SK-MEL-5 (cell line): ENCODE results near the gene SNX9. TPM values are rescaled to one million over a fixed set of nuclear protein-coding genes. Genes with fewer than 3 reads are reported as not detected.
"Not testable (repeated sequence)": the region's sequence is repeated elsewhere in the genome, so short reads cannot be mapped to it uniquely, and the experiment has no call there.

Experiments used
- DNase-seq: peaks from one replicate; pipeline ENCODE4 v3.0.0-alpha.2; 2016; ENCODE audit warnings: low read depth, low spot score
- in situ Hi-C: cut with HindIII; loops from 2 replicates; pipeline ENCODE4 v1.10.0; 2016; ENCODE audit warnings: low sequenced_read_pairs, high pct_unique_total_duplicates, low pct_unique_long_range_greater_than_20kb
- polyA plus RNA-seq, 2 experiments: library from polyadenylated mRNA; depleted of rRNA; stranded (reverse); fragments of >200 nt; gene quantifications; 2 replicates each; pipeline ENCODE4 v1.2.3, GENCODE V29; 2015
- total RNA-seq: library from RNA; depleted of rRNA; stranded (reverse); fragments of >200 nt; shearing (Covaris generic); gene quantifications from 2 replicates; pipeline ENCODE4 v1.2.3, GENCODE V29; 2014; rRNA removed

The SNX9 gene
- total RNA-seq = 138 and 144 TPM in 2 replicates
- 110 and 140 TPM in 2 replicates for polyA plus RNA-seq (2015; cell fraction: cytosol; rRNA removed)
- polyA plus RNA-seq (2015; cell fraction: nucleus; rRNA removed) = 63.9 and 71.4 TPM in 2 replicates

DNA sequence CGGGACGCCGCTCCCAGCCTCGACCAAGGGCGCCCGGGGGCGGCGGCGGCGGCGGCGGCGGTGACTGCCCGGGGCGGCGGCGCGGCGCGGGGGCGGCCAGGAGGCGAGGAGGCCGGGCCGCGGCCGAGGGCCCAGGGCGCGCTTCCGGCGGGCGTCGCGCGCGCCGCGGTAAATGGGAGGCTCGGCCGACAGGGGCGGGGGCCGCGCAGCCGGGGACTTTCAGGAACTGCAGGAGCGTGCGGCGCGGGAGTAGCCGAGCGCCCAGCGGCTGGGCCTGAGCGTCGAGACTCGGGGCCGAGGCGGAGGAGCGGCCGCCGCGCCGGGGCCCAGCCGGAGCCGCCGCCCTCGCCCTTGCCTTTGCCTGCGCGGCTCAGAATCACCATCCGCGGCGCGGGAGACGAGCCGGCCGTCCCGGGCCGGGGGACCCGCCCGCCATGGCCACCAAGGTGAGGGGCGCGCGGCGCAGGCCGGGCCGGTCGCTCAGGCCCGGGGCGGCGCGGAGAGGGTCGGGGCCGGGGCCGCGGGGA is at the start of gene SNX9:
Gene SNX9, plus strand, starts transcription at position 246 of the 527 bp plus-strand sequence. Its CDS starts 189 bp downstream, at position 435.
- in situ Hi-C loops = no loop called here
- DNase-seq = peak; percentile 66

DNA sequence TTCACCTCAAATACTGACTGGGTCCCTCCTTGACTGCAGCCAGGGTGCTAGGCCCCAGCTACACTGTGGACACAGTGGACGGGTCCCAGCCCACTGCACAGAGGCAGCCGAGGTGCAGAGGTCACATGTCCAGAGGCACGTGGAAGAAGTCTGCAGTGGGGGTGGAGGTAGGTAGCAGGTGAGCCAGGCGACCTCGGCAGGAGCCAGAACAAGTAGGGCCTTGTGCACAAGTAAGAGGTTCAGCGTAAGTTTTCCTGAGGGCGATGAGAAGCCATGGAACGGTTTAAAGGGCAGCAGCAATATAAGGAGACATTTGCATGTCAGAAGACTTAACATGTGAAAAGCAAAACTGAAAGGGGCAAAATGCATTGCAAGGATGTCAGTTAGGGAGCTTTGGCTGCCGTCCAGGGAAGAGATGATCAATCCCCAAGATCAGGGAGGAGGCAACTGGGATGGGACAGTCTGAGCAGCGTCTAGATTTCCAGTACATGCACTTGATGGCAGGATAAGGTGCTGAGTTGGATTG is 49.7 kb upstream of the SNX9 start:
- DNase-seq = no peak
- in situ Hi-C loops = no loop called here

- DNase-seq = no peak
- in situ Hi-C loops = no loop called here
These were observed 48.6 kb upstream of the SNX9 start for GRCh38 chr6:157774153-157775135.

DNA sequence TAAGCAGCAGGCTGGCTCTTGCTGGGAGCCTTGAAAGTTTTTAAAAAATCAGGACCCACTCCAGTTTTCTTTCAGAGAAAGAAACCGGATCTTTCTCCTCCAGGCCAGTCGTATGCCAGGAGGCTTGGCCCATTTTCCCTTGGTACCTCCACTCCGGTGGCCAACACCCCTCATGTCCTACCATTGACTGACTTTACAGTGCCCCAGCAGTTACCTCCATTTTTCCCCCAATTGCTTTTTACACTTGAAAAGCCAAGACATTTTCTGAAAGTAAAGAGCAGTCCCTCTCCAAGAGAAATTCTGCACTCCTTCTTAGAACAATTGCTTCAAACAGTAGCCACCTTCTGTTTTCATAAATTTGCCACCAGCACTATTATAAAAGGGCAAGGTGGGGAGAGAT is 47.7 kb upstream of the SNX9 start:
- in situ Hi-C loops = no loop called here

DNA sequence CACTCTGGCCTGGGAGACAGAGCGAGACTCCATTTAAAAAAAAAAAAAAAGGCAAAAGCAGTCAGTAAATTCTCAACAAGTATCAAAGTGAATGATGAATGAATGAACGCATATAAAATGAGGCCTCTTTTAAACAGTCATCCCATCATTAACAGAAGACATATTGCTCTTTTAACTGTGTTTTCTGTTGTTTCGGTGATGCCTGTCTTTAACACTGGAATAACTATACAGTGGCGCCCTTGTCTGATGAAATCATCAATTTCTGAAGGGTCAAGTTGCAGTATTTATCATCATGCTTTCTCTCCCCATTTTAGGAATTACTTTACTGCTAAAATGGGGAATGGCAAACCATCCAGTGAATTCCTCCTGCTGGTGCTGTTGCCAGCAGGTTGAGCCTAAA is 45.7 kb upstream of the SNX9 start:
- DNase-seq = no peak
- in situ Hi-C loops = no loop called here

More for the DNA sequence above, 47.7 kb upstream of the SNX9 start:
- DNase-seq = no peak

DNA sequence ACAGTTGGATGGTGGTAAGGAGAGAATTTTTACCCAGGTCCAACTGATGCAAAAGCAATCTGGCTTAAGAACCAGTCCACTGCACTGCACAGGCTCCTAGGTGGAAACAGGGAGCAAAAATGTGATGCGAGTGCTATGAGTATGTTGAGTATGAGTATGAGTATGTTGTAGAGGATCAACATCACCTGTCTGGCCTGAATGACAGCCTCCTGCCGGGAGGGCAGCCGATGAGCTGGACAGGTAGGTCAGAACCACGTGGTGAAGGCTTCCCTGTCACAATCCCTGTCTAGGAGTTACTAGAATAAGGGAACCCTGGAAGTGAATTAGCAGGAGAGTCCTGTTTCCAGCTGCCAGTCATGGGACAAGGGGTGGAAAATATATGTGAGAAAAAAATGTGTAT is 44.3 kb upstream of the SNX9 start:
- DNase-seq = no peak

GRCh38 chr6:157779705-157780604 is 43.1 kb upstream of the SNX9 start:
- in situ Hi-C loops = no loop called here
- peak; percentile 20 for DNase-seq

More for the DNA sequence above, 44.3 kb upstream of the SNX9 start:
- in situ Hi-C loops = no loop called here

DNA sequence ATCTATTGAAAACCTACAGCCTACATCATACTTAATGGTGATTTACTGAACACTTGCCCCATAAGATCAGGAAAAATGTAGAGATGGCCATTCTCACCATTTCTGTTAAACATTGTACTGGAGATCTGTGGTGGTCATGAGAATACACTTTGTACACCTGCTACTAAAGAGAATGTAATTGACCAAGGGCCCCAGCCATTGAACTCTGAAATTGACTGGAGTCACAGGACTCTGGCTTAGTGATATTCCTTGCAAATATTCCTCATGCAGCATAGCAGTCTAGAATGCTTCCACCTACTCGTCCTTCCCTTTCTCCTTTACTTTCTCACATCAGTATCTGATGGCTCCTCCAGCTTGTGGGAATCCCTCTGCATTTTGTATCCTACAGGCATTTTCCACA is 37.4 kb upstream of the SNX9 start:
- in situ Hi-C loops = no loop called here
- DNase-seq = no peak

- in situ Hi-C loops = no loop called here
These were observed 36.8 kb upstream of the SNX9 start for GRCh38 chr6:157786221-157786620.

DNA sequence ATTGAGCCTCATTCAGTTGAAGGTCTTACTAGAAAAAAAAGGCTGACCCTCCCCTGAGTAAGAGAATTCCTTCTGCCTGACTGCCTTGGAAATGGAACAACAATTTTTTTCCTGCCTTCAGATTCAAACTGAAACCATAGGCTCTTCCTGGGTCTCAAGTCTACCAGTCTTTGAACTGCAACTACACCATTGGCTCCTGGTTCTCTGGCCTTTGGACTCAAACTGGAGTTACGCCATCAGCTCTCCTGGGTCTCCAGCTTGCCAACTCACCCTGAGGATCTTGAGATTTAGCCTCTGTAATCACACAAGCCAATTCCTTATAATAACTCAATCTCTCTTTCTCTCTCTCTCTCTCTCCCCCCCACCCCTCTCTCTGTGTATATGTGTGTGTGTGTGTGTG is 36.0 kb upstream of the SNX9 start:
- in situ Hi-C loops = no loop called here
- DNase-seq = no peak

More at GRCh38 chr6:157786221-157786620, 36.8 kb upstream of the SNX9 start:
- no peak for DNase-seq

DNA sequence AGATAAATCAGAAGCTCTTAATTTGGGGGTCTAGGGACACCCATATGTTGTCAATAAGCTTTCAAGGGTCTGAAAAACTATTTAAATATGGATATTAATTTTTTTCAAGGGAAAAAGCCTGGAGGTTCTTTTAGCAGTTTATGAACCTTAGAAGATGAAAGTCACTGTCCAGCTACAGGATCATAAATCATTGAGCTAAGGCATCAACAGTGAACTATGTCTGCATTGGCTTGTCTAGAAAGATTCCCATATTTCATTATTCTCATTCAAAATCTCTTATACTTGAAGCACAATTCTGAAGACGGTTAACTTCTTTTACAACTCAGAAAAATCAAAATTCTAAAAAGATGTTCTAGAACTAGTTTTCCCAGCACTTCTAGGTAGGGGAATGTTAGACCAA is 34.9 kb upstream of the SNX9 start:
- DNase-seq = no peak
- in situ Hi-C loops = no loop called here

DNA sequence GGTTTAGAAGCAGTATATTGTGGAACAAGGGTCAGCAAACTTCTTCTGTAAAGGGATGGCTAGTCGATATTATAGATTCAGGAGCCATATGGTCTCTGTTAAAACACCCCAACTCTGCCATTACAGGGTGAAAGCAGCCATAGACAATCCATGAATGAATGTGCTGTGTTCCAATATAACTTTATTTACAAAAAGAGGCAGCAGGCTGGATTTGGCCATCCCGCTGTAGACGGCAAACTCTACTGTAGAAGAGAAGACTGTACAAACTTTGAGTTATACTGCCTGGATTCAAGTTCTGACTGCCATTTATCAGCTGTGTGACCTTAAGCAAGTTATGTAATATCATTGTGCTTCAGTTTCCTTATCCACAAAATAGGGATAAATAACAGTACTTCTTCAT is 33.7 kb upstream of the SNX9 start:
- no peak for DNase-seq
- in situ Hi-C loops = no loop called here

- in situ Hi-C loops = no loop called here
These were observed 33.2 kb upstream of the SNX9 start for GRCh38 chr6:157789861-157790260.

GRCh38 chr6:157790548-157791160 is 32.4 kb upstream of the SNX9 start:
- no peak for DNase-seq
- in situ Hi-C loops = no loop called here

More at GRCh38 chr6:157789861-157790260, 33.2 kb upstream of the SNX9 start:
- no peak for DNase-seq

DNA sequence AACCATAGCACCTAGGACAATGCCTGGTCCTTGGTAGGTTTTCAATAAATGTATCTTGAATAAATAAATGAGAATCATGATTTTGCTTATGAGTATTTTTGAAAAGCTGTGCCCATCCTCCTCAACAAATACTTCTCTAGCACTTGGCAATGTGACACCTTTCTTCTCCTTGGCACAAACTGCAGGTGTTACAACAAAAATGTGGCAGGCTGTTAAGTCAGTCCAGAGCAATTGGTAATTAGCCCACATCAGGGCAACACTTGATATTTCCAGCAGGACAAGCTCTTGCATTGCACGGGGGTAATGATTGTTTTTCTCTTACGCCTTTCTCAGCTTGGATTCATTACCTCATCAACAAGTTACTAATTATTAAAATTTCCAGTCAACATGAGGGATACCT is 31.6 kb upstream of the SNX9 start:
- DNase-seq = no peak
- in situ Hi-C loops = no loop called here

DNA sequence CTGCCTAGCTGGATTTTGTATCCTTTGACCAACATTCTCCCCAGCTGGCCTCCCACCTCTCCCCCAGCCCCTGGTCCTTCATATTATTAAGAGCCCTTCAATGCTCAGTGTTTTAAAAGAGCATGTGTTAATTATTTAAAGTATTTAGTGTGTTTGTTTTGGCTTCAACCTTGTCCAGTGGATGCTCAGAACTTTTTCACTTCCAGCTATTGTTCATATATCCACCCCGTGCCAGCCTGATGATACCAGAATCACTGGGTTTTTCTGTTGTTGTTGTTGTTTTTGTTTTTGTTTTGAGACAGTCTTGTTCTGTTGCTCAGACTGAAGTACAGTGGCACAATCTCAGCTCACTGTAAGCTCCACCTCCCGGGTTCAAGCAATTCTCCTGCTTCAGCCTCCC is 30.4 kb upstream of the SNX9 start:
- in situ Hi-C loops = no loop called here
- no peak for DNase-seq

DNA sequence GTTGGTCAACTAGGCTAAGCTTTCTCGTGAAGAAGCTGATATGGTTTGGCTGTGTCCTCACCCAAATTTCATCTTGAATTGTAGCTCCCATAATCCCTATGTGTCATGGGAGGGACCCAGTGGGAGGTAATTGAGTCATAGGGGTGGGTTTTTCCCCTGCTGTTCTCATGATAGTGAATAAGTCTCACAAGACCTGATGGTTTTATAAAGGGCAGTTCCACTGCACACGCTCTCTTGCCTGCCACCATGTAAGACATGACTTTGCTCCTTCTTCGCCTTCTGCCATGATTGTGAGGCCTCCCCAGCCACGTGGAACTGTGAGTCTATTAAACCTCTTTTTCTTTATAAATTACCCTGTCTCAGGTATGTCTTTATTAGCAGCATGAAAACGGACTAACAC is 29.0 kb upstream of the SNX9 start:
- DNase-seq = peak; percentile 30
- in situ Hi-C loops = not testable (repeated sequence)
